HG03460 (cell line): ENCODE results near the gene C22orf39.

Experiments
- ATAC-seq: cut with Tn5 transposase; IDR thresholded peaks from one replicate; pipeline ENCODE4 v1.9.1; 2021; ENCODE audit not compliant: unreplicated experiment

The C22orf39 gene

DNA sequence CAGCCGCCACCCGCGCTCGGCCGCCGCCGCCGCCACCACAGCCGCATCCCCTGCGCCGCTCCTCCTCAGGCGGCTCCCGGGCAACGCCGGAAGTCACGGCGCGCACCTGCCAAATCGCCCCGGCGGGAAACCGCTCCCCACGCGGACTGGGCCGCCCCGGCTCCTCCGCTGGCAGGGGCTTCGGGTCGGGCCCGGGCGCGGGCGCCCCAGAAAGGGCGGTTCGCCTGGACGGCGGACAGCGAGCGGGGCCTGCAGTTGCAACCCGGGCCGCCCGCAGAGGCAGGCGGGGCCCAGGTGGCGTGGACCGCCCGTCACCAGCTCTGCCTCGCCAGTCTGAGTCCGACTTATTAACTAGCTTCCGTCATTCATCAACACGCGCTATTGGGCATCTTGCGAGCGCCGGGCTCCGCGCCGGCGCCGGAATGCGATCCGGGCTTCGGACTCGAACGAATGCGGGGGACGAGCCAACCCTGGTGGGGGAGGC lies 15.8 kb downstream of the C22orf39 start, which contains the start of gene HIRA:
Gene HIRA, minus strand, starts transcription at position 85 of the 484 bp plus-strand sequence. CDS start 257 bp downstream, outside the sequence.
- peak; percentile 38 for ATAC-seq

DNA sequence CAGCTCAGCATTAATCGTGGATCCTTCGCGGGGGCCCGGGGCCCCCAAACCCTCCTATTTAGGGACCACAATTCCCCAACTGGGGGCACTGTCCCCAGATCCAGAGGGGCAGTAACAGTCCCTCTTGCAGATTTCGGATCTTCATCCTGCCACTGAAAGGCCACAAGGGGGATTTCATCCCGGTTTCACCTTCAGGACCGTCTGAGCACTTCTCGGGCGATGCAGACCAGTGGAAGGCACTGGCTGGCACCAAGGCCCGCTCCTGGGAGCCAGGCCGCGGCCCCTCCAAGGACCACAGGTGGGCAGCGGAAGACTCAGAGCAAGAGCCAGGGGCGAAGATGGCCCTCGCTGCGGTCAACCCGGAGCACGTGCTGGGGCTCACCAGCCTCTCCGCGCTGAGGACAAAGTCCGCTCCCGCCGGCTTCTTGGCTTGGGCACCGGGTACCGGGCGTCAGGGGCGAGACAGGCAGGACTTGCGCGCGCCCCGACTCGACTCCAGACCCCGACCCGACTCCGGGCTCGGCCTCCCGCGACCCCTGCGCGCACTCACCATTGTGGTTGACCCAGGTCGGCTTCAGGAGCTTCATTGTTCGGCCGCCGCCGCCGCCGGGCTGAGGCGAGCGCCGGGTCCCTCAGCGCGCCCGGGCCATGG lies 16.5 kb downstream of the C22orf39 start:
- ATAC-seq, result no peak

DNA sequence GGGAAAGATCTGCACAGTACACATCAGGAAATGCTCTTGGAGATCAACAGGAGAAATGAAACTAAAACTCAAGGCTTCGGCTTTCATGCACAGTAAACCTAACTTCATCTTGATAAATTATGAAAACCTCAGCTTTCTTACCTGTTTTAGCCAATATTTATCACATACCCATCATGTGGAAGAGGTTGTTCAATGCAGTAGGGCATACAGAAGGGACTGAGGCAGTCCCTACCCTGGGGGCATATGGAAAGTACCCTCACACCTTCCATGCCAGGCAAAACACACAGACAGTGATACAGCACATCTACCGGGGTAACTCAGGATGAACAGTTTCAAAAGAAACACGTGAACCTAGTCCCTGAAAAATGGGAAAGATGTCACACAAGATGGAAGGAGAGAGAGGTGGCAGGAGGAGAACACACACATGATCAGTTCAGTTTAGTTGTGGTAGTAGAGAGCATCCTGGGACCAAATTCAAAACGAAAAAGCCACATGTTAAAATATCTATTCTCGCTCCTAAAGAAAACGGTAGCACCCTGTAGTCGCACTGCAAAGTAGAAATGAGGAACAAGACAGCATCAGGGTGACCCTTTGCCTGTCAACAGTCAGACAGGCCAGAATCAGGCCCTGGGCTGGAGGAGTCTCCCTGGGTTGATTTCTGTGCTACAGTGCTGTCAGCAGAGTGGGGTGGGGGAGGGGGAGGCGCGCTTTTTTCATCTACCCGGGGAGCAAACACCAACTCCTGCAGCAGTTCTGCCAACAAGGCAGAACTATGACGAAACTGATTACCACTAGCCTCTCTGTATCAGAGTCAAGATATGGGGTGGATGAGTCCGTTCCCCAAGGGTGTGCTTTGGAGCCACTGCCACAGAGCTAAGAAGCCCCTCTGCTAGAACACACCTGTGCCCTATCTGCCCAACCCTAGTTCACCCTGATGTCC lies 17.3 kb downstream of the C22orf39 start:
- ATAC-seq, result no peak

DNA sequence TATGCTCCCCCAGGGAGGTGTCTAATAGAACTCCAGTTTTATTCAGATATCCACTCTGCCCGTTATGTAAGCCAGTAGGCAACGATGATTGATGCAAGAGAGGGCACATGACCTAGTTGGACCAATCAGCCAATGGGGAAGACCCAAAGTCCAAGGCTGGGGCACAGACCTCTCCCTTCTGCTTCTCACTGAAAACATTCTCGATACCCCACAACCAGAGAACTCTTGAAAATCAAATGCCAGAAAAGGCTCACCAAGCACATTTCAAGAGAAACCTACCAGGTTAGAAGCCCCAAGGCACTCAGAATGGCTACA lies 23.4 kb downstream of the C22orf39 start:
- ATAC-seq, result no peak

DNA sequence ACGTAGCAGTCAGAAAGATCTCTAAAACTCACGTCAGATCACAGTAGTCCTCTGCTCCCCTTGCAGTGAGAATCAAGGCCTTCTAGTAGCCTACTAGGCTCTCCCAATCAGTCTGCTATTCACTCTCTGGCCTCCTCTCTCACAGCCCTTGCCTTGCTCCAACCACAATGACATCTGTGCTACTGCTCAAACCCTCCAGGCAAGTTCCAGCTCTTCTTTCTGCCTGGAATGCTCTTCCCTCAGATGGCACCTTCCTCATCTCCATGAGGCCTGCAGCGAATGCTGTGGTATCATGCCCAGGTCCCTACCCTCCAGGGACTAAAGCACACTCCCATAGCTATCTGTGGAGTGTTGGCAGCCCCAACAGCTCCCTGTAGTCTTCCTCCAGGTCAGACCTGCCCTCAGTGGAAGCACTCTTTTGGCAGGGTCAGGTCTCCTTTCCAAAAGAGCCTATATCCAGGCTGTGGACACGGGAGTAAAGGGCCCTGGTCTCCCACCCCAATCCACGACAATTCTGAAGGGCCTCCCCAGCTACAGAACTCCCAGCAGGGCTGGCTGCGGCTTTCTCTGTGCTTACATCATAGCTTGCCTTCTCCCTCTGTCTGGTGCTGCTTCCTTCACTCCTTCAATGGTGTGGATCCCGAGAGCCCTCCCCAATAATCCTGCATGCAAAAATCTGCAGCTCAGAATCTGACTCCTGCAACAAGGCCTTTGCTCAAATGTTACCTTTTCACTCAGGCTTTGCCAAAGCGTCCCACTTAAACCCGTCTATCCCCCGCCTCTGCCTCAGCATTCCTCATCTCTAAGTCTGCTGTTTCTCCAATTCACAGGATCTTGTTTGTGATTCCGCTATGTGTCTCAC lies 24.8 kb downstream of the C22orf39 start:
- no peak for ATAC-seq

DNA sequence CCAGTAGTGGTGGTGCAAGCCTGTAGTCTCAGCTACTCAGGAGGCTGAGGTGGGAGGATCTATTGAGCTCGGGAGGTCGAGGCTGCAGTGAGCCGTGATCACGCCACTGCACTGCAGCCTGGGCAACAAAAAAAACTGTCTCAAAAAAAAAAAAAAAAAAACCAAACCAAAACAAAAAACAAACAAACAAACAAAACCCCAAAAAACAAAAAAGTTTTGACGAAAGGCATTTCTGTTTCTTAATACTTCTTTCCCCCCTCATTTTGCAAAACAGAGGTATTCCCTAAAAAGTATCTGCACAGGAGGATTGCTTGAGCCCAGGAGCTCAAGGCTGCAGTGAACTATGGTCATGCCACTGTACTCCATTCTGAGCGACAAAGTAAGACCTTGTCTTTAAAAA lies 27.2 kb downstream of the C22orf39 start:
- no peak for ATAC-seq

DNA sequence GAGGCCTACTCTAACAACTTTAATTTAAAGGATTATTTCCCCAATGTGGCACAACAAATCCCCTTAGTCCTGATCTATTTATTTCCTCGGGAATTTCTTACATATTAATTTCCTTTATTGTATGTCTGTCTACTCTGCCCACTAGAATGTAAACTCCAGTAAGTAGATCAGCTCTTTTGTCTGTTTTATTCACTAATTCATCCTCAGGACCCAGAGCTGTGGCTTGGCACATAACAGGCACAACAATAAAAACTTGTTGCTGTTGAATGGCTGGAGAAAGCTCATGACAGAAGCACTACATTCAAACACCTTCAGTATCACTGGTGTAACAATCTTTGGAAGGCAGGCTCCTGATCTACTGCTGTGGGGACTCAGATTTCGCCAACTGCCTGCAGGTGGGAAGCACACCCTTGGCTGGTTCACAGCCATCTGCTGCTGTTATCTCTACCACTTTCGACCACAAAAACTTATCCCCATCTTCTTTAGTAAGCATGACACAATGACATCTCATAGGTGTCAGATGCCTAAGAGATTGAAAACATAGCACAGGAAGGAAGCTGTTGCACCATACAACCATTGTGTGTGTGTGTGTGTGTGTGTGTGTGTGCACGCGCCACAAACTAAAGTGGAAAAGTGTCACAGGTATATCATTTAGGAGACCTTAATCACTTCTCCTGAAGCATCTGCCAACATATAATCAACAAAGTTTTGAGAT lies 27.9 kb downstream of the C22orf39 start:
- peak; percentile 62 for ATAC-seq

DNA sequence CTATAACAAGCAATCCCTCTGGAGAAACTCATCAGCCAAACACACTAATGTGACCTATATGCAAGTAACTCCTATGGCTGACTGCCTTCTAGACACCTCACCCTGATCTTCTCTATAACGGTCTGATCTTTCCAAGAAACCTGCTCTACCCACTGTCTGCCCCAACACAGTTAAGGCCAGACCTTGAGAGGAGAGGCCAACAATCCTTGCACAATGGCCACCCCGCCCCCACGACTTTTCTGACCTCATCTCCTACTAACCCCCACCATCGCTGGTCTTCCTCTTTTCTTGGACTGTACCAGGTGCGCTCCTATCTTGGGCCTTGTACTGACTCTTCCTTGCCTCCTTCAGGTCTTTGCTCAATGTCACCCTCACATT lies 28.4 kb downstream of the C22orf39 start:
- no peak for ATAC-seq

DNA sequence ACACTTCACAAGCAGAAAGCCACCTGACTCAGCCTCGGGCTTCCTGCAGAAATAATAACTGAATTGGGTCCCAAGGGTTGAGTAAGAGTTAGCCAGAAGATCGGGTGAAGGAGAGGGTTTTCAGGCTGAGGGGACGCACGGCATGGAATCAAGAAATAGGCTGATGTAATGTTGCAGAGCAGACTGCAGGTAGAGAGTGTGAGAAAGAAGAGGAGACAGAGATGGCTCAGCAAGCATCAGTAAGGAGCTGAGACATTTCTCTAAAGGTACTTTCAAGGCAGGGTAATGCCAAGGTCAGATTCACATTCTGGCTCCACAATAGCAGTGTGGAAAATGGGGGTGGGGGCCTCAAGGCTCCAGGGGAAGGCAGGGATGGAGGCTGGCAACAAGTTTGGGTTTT lies 34.6 kb downstream of the C22orf39 start:
- no peak for ATAC-seq

DNA sequence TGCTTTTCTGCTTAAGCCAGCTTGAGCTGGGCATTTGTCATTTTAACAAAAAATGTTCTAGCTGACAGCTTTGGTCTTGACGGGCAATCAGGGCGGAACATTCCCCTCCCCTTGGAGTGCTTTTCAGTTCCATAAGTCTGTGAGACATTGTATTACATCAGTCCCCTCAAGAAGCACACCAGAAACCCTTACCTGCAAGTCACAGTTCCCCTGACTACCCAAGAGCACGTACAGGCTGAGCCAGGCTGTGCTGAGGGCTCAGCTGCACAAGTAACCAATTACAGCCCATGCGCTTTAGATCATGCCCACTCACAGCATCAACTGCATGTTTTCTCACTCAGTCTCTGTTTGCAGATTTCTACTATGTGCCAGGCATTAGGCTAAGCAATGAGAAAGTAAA lies 35.0 kb downstream of the C22orf39 start:
- ATAC-seq, result no peak

DNA sequence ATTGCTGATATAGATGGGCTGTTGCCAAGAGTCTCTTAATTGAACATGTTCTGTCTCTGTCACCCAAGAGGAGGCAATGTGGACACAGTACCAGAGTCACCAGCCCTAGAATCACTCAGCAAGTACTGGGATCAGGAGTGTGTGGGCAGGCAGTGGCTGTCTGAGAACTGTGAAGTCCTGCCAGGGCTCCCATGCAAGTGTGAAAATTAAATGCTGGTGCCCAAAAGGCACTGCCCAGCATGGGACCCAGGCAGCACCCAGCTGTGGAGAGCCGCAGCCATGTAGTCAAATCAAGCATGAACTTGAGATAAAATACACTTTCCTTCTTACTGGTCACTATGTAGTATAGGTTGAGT lies 35.8 kb downstream of the C22orf39 start:
- no peak for ATAC-seq

DNA sequence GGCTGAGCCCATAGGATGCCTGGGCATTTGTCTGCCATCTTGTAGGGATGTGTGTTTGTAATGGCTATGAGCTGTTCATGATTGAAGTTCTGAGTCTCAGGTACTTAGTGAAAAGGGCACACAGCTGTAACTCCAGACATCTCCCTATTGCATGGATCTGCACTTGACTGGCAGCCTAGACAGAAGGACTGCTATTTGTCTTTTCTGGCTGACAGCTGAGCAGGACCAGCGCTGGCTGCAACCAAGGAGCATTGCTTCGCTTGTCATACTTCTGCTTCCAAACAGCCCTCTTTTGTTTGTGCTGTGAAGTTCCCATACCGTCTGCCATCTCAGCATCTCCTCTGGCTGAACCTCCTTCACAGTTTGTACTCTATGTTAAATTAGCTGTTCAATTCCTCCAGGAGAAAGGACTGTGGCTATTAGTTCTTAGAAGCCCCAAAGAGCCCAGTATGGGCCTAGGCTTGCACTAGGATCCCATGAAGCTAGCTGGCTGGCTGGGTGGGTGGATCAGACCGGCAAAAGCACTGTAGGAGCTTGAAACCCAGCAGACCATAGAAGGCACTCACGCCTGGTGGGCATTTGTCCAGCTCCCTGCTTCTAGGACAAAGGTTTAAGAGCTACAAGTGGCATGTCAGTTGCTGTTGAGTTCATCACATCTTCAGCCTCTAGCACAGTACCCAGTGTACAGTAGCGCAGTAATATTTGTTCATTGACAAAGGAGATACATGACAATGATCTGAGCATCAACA lies 36.4 kb downstream of the C22orf39 start:
- no peak for ATAC-seq

DNA sequence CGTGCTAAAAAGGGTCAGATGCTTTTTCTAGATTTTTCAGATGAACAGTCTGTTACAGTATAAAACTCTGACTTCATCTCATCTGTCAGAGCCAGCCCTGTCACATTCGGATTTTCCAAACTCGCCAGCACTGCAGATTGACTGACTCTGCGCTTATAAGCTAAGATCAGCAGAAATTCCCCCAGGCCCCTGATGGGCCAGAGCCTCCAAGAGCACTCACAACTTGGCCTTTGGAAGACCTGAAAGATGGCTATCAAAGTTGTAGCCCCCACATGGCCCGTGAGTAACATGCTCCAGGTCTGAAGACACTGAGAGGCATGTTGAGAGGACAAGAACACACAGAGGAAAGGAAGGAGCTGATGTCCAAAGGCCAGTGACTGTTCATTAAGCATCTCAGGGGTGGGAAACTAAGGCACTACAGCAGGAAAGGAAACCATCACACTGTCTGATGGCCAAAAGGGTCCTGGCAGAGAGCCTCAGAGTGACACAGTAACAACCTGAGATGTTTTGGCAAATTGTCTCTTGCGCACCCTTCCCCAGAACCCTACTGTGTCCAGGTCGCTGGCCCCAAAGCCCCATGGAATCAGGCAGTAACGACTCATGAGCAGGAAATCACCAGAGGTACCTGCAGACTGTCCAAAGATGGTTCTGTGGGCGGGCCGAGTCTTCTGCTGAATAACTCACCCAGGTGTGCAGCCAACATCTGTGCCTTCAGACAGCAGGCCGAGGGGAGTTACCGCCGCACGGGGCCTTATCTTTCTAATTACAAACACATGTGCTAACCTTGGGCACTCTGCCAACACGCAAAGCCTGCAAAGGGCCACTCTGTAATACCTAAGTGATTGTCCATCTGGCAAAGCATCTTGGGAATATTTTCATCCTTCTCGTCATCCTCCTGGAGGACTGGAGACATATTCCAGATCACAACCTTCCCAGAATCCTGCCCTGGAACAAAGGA lies 39.6 kb downstream of the C22orf39 start:
- ATAC-seq, result no peak

DNA sequence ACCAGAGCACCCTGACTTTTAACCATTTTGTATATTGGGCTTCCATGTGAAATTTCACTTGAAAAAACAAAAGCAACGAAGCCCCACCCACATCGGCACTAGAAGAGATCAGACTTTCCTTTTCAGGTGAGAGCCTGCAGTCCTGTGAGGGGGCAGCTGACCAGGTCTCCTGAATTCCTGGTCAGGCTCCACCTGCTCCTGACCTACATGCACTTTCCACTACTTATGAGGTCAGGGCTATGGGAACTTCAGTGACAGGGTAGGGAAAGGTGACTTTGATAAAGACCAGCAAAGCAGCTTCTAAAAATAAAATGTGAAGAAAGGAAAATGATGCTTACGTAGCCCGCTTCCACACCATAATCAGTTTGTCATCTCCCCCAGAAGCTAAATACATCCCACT lies 40.7 kb downstream of the C22orf39 start:
- no peak for ATAC-seq

DNA sequence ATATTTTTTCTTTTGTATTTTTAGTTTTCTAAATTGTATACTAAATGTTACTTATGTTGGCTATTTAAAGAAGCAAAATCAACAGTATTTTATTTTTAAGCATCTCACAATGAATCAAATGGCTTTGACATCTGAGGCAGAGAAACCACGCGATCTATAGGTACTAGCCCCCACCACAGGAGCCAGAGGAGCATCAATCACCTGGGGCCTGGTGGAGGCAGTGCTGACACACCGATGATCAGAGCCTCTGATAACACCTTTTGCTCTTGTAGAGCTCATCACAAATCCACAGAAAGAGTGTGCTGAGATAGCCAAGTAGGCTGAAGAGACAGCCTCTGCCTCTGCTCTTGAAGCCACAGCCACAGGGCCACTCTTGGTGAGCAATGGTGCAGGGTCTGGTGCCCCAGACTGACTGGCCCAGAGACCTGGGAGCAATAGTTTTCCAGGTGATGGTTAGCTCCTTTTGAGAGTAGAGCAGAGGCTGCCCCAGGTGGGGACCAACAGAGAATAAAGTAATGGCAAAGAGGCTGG lies 41.2 kb downstream of the C22orf39 start:
- no peak for ATAC-seq

DNA sequence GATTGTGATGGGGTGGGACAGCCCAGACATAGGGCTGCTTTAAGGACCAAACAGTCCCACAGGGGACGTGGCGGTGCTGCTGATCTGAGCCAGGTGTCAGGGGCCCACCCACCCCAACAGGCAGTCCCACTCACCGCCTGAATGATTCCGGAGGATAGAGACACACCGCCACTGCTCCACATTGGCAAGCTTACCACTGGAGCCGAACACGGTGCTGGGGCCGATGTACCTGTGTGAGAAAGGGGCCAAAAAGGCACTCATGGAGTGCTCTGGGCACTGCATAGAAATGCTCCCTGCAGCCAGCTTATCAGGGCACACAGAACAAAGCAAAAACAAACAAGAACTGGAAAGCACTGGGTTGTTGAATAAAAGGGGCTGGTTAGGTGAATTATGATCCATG lies 41.9 kb downstream of the C22orf39 start:
- no peak for ATAC-seq

DNA sequence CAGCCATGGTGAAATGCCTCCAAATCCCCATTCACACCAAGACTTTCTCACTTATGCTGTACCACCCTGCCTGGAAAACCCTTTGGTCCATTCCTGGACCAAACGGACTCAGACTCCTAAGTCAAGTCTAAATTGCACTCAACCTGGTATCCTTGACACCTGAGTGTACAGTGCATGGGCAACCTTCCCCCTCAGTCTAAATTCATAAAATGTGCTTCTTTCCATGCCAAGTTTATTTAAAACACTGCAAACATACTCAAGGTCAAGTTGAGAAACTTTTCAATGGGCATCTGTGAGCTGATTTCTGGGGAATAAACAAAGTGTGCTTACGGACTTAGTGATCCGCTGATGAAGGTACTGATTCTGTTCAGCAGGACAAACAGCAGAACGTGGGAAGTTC lies 42.4 kb downstream of the C22orf39 start:
- no peak for ATAC-seq

DNA sequence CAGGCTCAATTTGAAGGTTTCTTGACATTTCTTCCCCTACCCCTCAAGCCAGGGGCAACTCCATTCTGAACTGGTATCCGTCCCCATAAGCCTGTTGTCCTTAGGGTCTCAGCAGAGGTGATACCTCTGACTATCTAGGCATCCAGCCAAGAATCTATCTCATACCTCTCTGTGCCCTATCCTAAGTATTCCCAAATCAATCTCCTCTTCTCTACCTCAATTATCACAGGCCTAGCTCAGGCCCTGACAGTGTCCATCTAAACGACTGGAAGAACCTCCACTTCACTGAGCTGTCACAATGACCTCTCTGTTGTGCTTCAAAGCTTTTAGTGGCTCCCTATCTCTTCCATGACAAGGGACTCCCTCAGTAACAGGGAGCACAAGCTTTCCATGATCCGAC lies 42.8 kb downstream of the C22orf39 start:
- no peak for ATAC-seq
